CD14-positive monocyte (primary cell): ENCODE results near the gene MLLT10. TPM values are rescaled to one million over a fixed set of nuclear protein-coding genes. Genes with fewer than 3 reads are reported as not detected.
"Not testable (repeated sequence)": the region's sequence is repeated elsewhere in the genome, so short reads cannot be mapped to it uniquely, and the experiment has no call there.

Experiments used
- DNase-seq, 3 donors: peaks; one replicate each; pipeline ENCODE4 v3.0.0-alpha.2; 2011 to 2022
- H2AFZ ChIP-seq: 2 replicates; pipeline ENCODE4 v1.6.0; 2012; ENCODE audit warnings: mild to moderate bottlenecking, low read depth, low read length, inconsistent platforms; ENCODE audit not compliant: insufficient read depth, poor library complexity, severe bottlenecking
- H3K27ac ChIP-seq, 2 donors: 1 replicate in 1 of 2; 2 replicates in 1 of 2; pipeline ENCODE4 v1.5.1; 2012 to 2013; ENCODE audit warnings: low read length in 2 of 2, control low read depth in 1 of 2, inconsistent platforms in 1 of 2, low read depth in 1 of 2, mild to moderate bottlenecking in 1 of 2
- H3K27me3 ChIP-seq, 2 donors: one replicate each; pipeline versions ENCODE4 v1.6.0 to v1.6.1; 2011 to 2013; ENCODE audit warnings: low read length in 2 of 2; ENCODE audit not compliant: control insufficient read depth in 2 of 2, insufficient read depth in 2 of 2
- H3K36me3 ChIP-seq, 2 donors: replicated peaks in 1 of 2; 1 replicate in 1 of 2; 2 replicates in 1 of 2; pipeline versions ENCODE4 v1.5.1 to v1.6.1; 2012 to 2013; ENCODE audit warnings: low read length in 2 of 2, control low read depth in 1 of 2, inconsistent platforms in 1 of 2, mild to moderate bottlenecking in 1 of 2; ENCODE audit not compliant: insufficient read depth in 2 of 2, control insufficient read depth in 1 of 2
- H3K4me1 ChIP-seq, 2 donors: 1 replicate in 1 of 2; 2 replicates in 1 of 2; pipeline versions ENCODE4 v1.5.1 to v1.6.1; 2012 to 2013; ENCODE audit warnings: low read length in 2 of 2, control low read depth in 1 of 2, inconsistent platforms in 1 of 2, mild to moderate bottlenecking in 1 of 2, moderate library complexity in 1 of 2; ENCODE audit not compliant: insufficient read depth in 2 of 2, control insufficient read depth in 1 of 2
- H3K4me2 ChIP-seq: replicated peaks from 2 replicates; pipeline ENCODE3; 2012; ENCODE audit warnings: low read length, moderate library complexity, mild to moderate bottlenecking; ENCODE audit not compliant: poor library complexity, severe bottlenecking; ENCODE audit errors: extremely low read depth
- H3K4me3 ChIP-seq, 3 experiments: fragments of 200-600 bp in 1 of 3; sonication (generic) in 1 of 3; replicated peaks in 1 of 3; 1 replicate in 2 of 3; 2 replicates in 1 of 3; pipeline ENCODE4 v1.5.1; 2011 to 2013; ENCODE audit warnings: low read length in 3 of 3, mild to moderate bottlenecking in 3 of 3, control low read depth in 2 of 3, low read depth in 2 of 3, inconsistent platforms in 1 of 3, moderate library complexity in 1 of 3
- H3K79me2 ChIP-seq: 2 replicates; pipeline ENCODE4 v1.6.0; 2012; ENCODE audit warnings: mild to moderate bottlenecking, control low read depth, inconsistent platforms, low read length, moderate library complexity; ENCODE audit not compliant: insufficient read depth
- H3K9ac ChIP-seq: 2 replicates; pipeline ENCODE4 v1.6.0; 2017; ENCODE audit warnings: low read length, mild to moderate bottlenecking; ENCODE audit not compliant: insufficient read depth, poor library complexity, severe bottlenecking
- H3K9me3 ChIP-seq, 2 donors: replicated peaks in 1 of 2; 1 replicate in 1 of 2; 2 replicates in 1 of 2; pipeline versions ENCODE4 v1.5.1 to v1.6.1; 2012 to 2013; ENCODE audit warnings: low read length in 2 of 2, control low read depth in 1 of 2; ENCODE audit not compliant: control insufficient read depth in 1 of 2, insufficient read depth in 1 of 2
- H4K20me1 ChIP-seq: 2 replicates; pipeline ENCODE4 v1.6.0; 2012; ENCODE audit warnings: mild to moderate bottlenecking, low read length, control low read depth, moderate library complexity; ENCODE audit not compliant: insufficient read depth
- H3K27ac Mint-ChIP-seq, 7 donors: one replicate each; pipeline ENCODE4 v1.8.0; 2020; ENCODE audit warnings: mild to moderate bottlenecking in 7 of 7, mixed read lengths in 7 of 7, moderate library complexity in 6 of 7, inconsistent platforms in 2 of 7
- H3K27me3 Mint-ChIP-seq, 3 donors: one replicate each; pipeline ENCODE4 v1.8.0; 2021 to 2022; ENCODE audit warnings: low read depth in 3 of 3, mild to moderate bottlenecking in 3 of 3, mixed read lengths in 3 of 3, moderate library complexity in 3 of 3, inconsistent platforms in 1 of 3
- H3K36me3 Mint-ChIP-seq, 2 donors: one replicate each; pipeline ENCODE4 v1.8.0; 2020; ENCODE audit warnings: mixed read lengths in 2 of 2, inconsistent platforms in 1 of 2, mild to moderate bottlenecking in 1 of 2
- H3K4me1 Mint-ChIP-seq: one replicate; pipeline ENCODE4 v1.8.0; 2020; ENCODE audit warnings: mild to moderate bottlenecking, mixed read lengths
- H3K4me3 Mint-ChIP-seq, 2 donors: one replicate each; pipeline ENCODE4 v1.8.0; 2020; ENCODE audit warnings: mild to moderate bottlenecking in 2 of 2, mixed read lengths in 2 of 2, moderate library complexity in 1 of 2
- H3K9me3 Mint-ChIP-seq, 7 donors: one replicate each; pipeline ENCODE4 v1.8.0; 2020 to 2022; ENCODE audit warnings: mixed read lengths in 7 of 7, mild to moderate bottlenecking in 6 of 7, moderate library complexity in 6 of 7, inconsistent platforms in 2 of 7
- WGBS: methylation state at CpG from one replicate; pipeline ENCODE4 v1.1.5; 2013; ENCODE audit warnings: missing lambda C conversion rate; ENCODE audit not compliant: insufficient coverage; 5-methylcytosine and 5-hydroxymethylcytosine counted together
- intact Hi-C, 2 donors: fragments of 100-400 bp; cut with micrococcal nuclease; formaldehyde crosslinking; loops; one replicate each; pipeline versions ENCODE4 v1.15.0 to v1.15.1; 2023
- polyA plus RNA-seq, 3 donors: library from polyadenylated mRNA; depleted of rRNA in 1 of 3; unstranded in 2 of 3; stranded (reverse) in 1 of 3; fragments of 300-500 nt in 2 of 3; fragments of >200 nt in 1 of 3; fragmentation: Illumina TruSeq in 2 of 3; gene quantifications; 1 replicate in 2 of 3; 2 replicates in 1 of 3; pipeline ENCODE4 v1.2.3, GENCODE V29; 2012 to 2021
- TF ChIP-seq, protein P1 (sequence below): fragments of 200-600 bp; IDR thresholded peaks from one replicate; pipeline ENCODE4 v1.8.0; 2022; ENCODE audit warnings: antibody characterized with exemption, mild to moderate bottlenecking

The MLLT10 gene
- polyA plus RNA-seq, 3 donors, result 4.9 to 39.1 (median 7.5) TPM

- TF ChIP-seq, protein P1, sequence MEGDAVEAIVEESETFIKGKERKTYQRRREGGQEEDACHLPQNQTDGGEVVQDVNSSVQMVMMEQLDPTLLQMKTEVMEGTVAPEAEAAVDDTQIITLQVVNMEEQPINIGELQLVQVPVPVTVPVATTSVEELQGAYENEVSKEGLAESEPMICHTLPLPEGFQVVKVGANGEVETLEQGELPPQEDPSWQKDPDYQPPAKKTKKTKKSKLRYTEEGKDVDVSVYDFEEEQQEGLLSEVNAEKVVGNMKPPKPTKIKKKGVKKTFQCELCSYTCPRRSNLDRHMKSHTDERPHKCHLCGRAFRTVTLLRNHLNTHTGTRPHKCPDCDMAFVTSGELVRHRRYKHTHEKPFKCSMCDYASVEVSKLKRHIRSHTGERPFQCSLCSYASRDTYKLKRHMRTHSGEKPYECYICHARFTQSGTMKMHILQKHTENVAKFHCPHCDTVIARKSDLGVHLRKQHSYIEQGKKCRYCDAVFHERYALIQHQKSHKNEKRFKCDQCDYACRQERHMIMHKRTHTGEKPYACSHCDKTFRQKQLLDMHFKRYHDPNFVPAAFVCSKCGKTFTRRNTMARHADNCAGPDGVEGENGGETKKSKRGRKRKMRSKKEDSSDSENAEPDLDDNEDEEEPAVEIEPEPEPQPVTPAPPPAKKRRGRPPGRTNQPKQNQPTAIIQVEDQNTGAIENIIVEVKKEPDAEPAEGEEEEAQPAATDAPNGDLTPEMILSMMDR, result no peak
- Mint-ChIP-seq H3K27me3 (no peaks in the 10 kb centered on the region), H3K4me1 (peaks cover 11% of the 10 kb centered on the region), H3K4me3 (no peak overlapping the region), H3K27ac (peak overlapping the region in 3 of 7 donors; percentile 12 to 69 (median 21)), H3K9me3 (peaks cover 0 to 7% (median 1%) of the 10 kb centered on the region in 7 donors), H3K36me3 (peaks cover 26 to 60% of the 10 kb centered on the region in 2 donors)
- Histone ChIP-seq H3K27ac (no peak overlapping the region), H3K9ac (no peak overlapping the region), H3K9me3 (no peaks in the 10 kb centered on the region), H3K79me2 (peaks cover 95% of the 10 kb centered on the region), H4K20me1 (peaks cover 73% of the 10 kb centered on the region), H3K4me1 (no peaks in the 10 kb centered on the region), H3K36me3 (peaks cover 5 to 40% of the 10 kb centered on the region in 2 donors), H3K27me3 (no peaks in the 10 kb centered on the region), H3K4me2 (no peak overlapping the region), H2AFZ (no peak overlapping the region), H3K4me3 (no peak overlapping the region)
- no peak for DNase-seq
- 95% methylated on average over 4 of the region's 5 CpGs for WGBS
- intact Hi-C loops, result no loop called here
Observed at GRCh38 chr10:21579291-21579690, 45.3 kb downstream of the MLLT10 start.

GRCh38 chr10:21581421-21581834 is 47.4 kb downstream of the MLLT10 start:
- Mint-ChIP-seq H3K36me3 (peaks cover 28 to 61% of the 10 kb centered on the region in 2 donors), H3K4me1 (peaks cover 11% of the 10 kb centered on the region), H3K27ac (peak overlapping the region in 5 of 7 donors; percentile 13 to 82 (median 73))
- Histone ChIP-seq H4K20me1 (peaks cover 73% of the 10 kb centered on the region), H3K27ac (peak overlapping the region in 1 of 2 donors; percentile 26), H3K79me2 (peaks cover 87% of the 10 kb centered on the region), H3K36me3 (peaks cover 3 to 49% of the 10 kb centered on the region in 2 donors)
- H3K27me3 ChIP-seq, H3K4me3 ChIP-seq, intact Hi-C loops, H3K9me3 ChIP-seq, H3K9me3 Mint-ChIP-seq, H2AFZ ChIP-seq, H3K4me2 ChIP-seq, H3K27me3 Mint-ChIP-seq, H3K4me3 Mint-ChIP-seq, DNase-seq, H3K9ac ChIP-seq, H3K4me1 ChIP-seq: not testable (repeated sequence)
- WGBS, result 33% methylated on average over 1 of the region's 3 CpGs
